ENCODE results near the gene PNMA1.

Gene PNMA1

DNA sequence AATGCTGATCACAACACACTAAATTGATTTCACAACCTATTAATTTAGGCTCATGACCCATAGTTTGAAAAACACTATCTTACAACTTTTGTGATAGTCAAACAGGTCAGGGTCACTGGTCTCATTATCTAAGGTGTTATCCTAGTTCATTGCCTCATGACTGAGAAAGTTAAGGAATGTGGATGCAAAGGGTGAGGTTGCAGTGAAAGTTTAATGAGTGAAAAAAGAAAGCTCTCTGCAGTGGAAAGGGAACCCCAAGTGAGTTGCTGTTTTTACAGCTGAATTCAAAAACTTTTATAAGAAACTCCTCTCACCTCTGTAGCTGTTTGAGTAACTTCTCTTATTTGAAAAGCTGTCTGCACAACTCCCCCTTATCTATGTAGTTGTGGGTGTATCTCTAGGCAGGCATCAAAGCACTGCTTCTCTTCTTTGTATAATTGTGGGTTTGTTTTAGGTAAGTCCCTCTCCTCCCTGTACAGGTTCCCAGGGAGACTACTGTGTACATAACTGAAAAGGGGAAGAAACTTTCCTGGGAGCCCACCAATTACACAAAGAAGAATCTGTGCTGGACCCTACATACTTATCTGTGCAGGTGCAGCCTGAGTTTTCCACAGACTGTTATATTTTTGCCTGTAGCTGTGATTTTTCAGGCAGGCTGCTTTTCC, 50.5 kb downstream of the PNMA1 start:
- Histone ChIP-seq H3K27ac (no peak overlapping the region), H3K4me3 (no peak overlapping the region)
- no peak for DNase-seq (ENCODE audit: low spot score)
- no peak for TF ChIP-seq CTCF (IDR thresholded peaks at IDR 0.05)

DNA sequence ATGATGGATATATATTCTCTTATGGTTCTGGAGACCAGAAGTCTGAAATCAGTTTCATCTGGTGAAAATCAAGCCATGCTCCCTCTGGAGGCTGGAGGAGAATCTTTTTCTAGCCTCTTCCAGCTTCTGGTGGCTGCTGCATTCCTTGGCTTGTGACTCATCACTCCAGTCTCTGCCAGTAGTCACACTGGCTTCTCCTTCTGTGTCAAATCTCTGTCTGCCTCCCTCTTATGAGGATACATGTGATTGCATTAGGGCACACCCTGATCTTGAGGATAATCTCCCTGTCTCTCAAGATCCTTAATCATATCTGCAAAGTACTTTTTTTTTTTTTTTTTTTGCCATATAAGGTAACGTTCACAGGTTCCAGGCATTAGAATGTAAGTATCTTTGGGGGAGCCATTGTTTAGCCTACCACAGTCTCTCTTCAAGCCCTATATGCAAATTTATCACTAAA, 51.7 kb downstream of the PNMA1 start:
- no peak for TF ChIP-seq CTCF (IDR thresholded peaks at IDR 0.05)
- DNase-seq (ENCODE audit: low spot score): no peak
- H3K4me3 ChIP-seq: no peak overlapping the region
- no peak overlapping the region for H3K27ac ChIP-seq

- Histone ChIP-seq H3K4me3 (no peak overlapping the region), H3K27ac (no peak overlapping the region)
- TF ChIP-seq CTCF (IDR thresholded peaks at IDR 0.05): no peak
- DNase-seq (ENCODE audit: low spot score): no peak
Measured at GRCh38 chr14:73661872-73662271, 52.3 kb downstream of the PNMA1 start.

Measured in coronary artery (tissue), 2 donors.